Esophagus muscularis mucosa (tissue), 4 donors: ENCODE data around the gene RHOU.

Source experiments
- CTCF ChIP-seq, 3 experiments: fragments of 200-600 bp in 2 of 3; fragments of 450-650 bp in 1 of 3; sonication (generic) in 2 of 3; IDR thresholded peaks; one replicate each; pipeline ENCODE4 v1.5.1; 2017 to 2019; ENCODE audit warnings: antibody characterized with exemption in 3 of 3, mild to moderate bottlenecking in 2 of 3, moderate library complexity in 1 of 3
- EP300 ChIP-seq: sonication (generic); formaldehyde crosslinking; IDR thresholded peaks from one replicate; pipeline ENCODE4 v1.6.1; 2017; ENCODE audit warnings: antibody characterized with exemption
- POLR2A ChIP-seq: fragments of 450-650 bp; IDR thresholded peaks from one replicate; pipeline ENCODE4 v1.6.1; 2017; ENCODE audit warnings: antibody characterized with exemption, moderate library complexity, mild to moderate bottlenecking, low read depth
- POLR2AphosphoS5 ChIP-seq, 2 donors: sonication (generic); formaldehyde crosslinking; IDR thresholded peaks; one replicate each; pipeline ENCODE4 v1.6.1; 2017; ENCODE audit warnings: antibody characterized with exemption in 2 of 2

- TF ChIP-seq POLR2A (no peak), CTCF (IDR thresholded peaks at IDR 0.05) (no peak), POLR2AphosphoS5 (IDR thresholded peaks at IDR 0.05) (no peak), EP300 (no peak)
Measured at GRCh38 chr1:228721407-228721806, 13.9 kb upstream of the RHOU start.
